Endothelial cell of umbilical vein (primary cell): ENCODE measurements around the gene OR10X1. TPM values are rescaled to one million over a fixed set of nuclear protein-coding genes. Genes with fewer than 3 reads are reported as not detected.

Experiments
- BruUV-seq: library from RNA; stranded (reverse); fragments of 400-500 nt; replicated peaks from 2 replicates; lab custom pipeline; 2021; lab: Mats Ljungman, UMichigan
- CTCF ChIA-PET: fragments of 300-600, 350-600 bp; sonication (Branson Sonifier 250); formaldehyde crosslinking; loops from one replicate; lab custom pipeline; 2021; ENCODE audit warnings: antibody characterized with exemption, inconsistent platforms; lab: Charles Lee
- POLR2A ChIA-PET: fragments of 300-600, 350-600 bp; sonication (Branson Sonifier 250); formaldehyde crosslinking; loops from one replicate; lab custom pipeline; 2021; ENCODE audit warnings: antibody characterized with exemption, inconsistent platforms; lab: Charles Lee
- DNase-seq: peaks from one replicate; pipeline ENCODE4 v3.0.0-alpha.2; 2011; ENCODE audit warnings: low read depth, low spot score
- FAIRE-seq: peaks from 2 replicates; lab custom pipeline; 2011; peaks lifted over from hg19 to GRCh38; lab: Jason Lieb, UNC
- H2AFZ ChIP-seq: 2 replicates; pipeline ENCODE4 v1.6.0; 2012; ENCODE audit warnings: low read depth, low read length, control low read depth, inconsistent platforms
- H3K27ac ChIP-seq: 2 replicates; pipeline ENCODE4 v1.5.1; 2011; ENCODE audit warnings: low read depth, mild to moderate bottlenecking, control low read depth, low read length, moderate library complexity; ENCODE audit not compliant: insufficient read depth
- H3K27me3 ChIP-seq, 2 experiments: 2 replicates each; pipeline versions ENCODE4 v1.6.0 to v1.6.1; 2011; ENCODE audit warnings: low read length in 2 of 2, mixed read lengths in 1 of 2; ENCODE audit not compliant: control insufficient read depth in 2 of 2, insufficient read depth in 2 of 2
- H3K36me3 ChIP-seq, 2 experiments: 2 replicates in 1 of 2; 3 replicates in 1 of 2; pipeline ENCODE4 v1.5.1; 2011; ENCODE audit warnings: low read length in 2 of 2, mild to moderate bottlenecking in 1 of 2, moderate library complexity in 1 of 2; ENCODE audit not compliant: control insufficient read depth in 2 of 2, insufficient read depth in 2 of 2; ENCODE audit errors: extremely low read depth in 1 of 2
- H3K4me1 ChIP-seq: 3 replicates; pipeline ENCODE4 v1.5.1; 2011; ENCODE audit warnings: mild to moderate bottlenecking, low read length; ENCODE audit not compliant: control insufficient read depth, insufficient read depth; ENCODE audit errors: extremely low read depth
- H3K4me2 ChIP-seq: 2 replicates; pipeline ENCODE4 v1.6.1; 2011; ENCODE audit warnings: low read length, control low read depth, mixed read lengths; ENCODE audit not compliant: insufficient read depth
- H3K4me3 ChIP-seq, 3 experiments: fragments of 200-600 bp in 1 of 3; sonication (generic), shearing (Covaris generic) in 1 of 3; replicated peaks in 1 of 3; 2 replicates each; pipeline ENCODE4 v1.5.1; 2011 to 2016; ENCODE audit warnings: control low read depth in 3 of 3, low read length in 3 of 3, mild to moderate bottlenecking in 2 of 3, inconsistent platforms in 1 of 3, low read depth in 1 of 3, moderate library complexity in 1 of 3; ENCODE audit not compliant: insufficient read depth in 1 of 3
- H3K79me2 ChIP-seq: 2 replicates; pipeline ENCODE4 v1.6.0; 2012; ENCODE audit warnings: low read length, inconsistent platforms; ENCODE audit not compliant: control insufficient read depth, insufficient read depth
- H3K9ac ChIP-seq: replicated peaks from 2 replicates; pipeline ENCODE3; 2011; ENCODE audit warnings: low read length, control low read depth; ENCODE audit not compliant: insufficient read depth; ENCODE audit errors: extremely low read depth
- H3K9me1 ChIP-seq: replicated peaks from 3 replicates; pipeline ENCODE4 v1.6.0; 2011; ENCODE audit warnings: mild to moderate bottlenecking, low read length; ENCODE audit not compliant: control insufficient read depth, insufficient read depth; ENCODE audit errors: extremely low read depth
- H3K9me3 ChIP-seq: replicated peaks from 2 replicates; pipeline ENCODE4 v1.5.1; 2012; ENCODE audit warnings: low read length, inconsistent platforms; ENCODE audit not compliant: control insufficient read depth, insufficient read depth
- H4K20me1 ChIP-seq: replicated peaks from 2 replicates; pipeline ENCODE3; 2011; ENCODE audit warnings: mild to moderate bottlenecking, low read length; ENCODE audit not compliant: control insufficient read depth, insufficient read depth; ENCODE audit errors: extremely low read depth
- EZH2 ChIP-seq: IDR thresholded peaks from 2 replicates; pipeline ENCODE4 v1.6.1; 2012; ENCODE audit warnings: borderline replicate concordance, low read depth, mild to moderate bottlenecking, moderate library complexity, low read length, inconsistent platforms; ENCODE audit not compliant: severe bottlenecking
- FOS ChIP-seq: IDR thresholded peaks from 2 replicates; pipeline ENCODE4 v1.6.1; 2011; ENCODE audit warnings: mild to moderate bottlenecking, low read length, moderate library complexity, borderline replicate concordance; ENCODE audit not compliant: insufficient read depth
- GATA2 ChIP-seq: IDR thresholded peaks from 2 replicates; pipeline ENCODE4 v1.7.0; 2011; ENCODE audit warnings: low read depth, mild to moderate bottlenecking, moderate library complexity, mixed read lengths, low read length; ENCODE audit not compliant: insufficient read length, insufficient read depth
- JUN ChIP-seq: IDR thresholded peaks from 2 replicates; pipeline ENCODE4 v1.6.1; 2011; ENCODE audit warnings: borderline replicate concordance, low read depth; ENCODE audit not compliant: insufficient read length, insufficient read depth
- MYC ChIP-seq: IDR thresholded peaks from one replicate; pipeline ENCODE4 v1.6.1; 2011; ENCODE audit warnings: mild to moderate bottlenecking, low read depth, low read length
- POLR2A ChIP-seq: IDR thresholded peaks from 2 replicates; pipeline ENCODE4 v1.6.1; 2012; ENCODE audit warnings: low read depth, mild to moderate bottlenecking, control low read depth, low read length
- POLR2AphosphoS5 ChIP-seq: IDR thresholded peaks from 2 replicates; pipeline ENCODE4 v1.6.1; 2012; ENCODE audit warnings: low read depth, mild to moderate bottlenecking, control low read depth, low read length, moderate library complexity; ENCODE audit not compliant: insufficient read depth
- dilution Hi-C: fragments of 300-500 bp; cut with MboI; formaldehyde crosslinking; loops from one replicate; pipeline ENCODE4 v1.15.0; 2019; ENCODE audit warnings: low sequenced_read_pairs; ENCODE audit not compliant: extremely low pct_ligation_motif_present
- intact Hi-C: fragments of 100-400 bp; cut with micrococcal nuclease; formaldehyde crosslinking; loops from one replicate; pipeline ENCODE4 v1.10.0; 2022
- polyA plus RNA-seq, 4 experiments: library from polyadenylated mRNA; depleted of rRNA in 3 of 4; stranded (reverse) in 3 of 4; unstranded in 1 of 4; fragments of >200 nt; gene quantifications; 2 replicates each; pipeline versions ENCODE4 v1.2.1 to v1.2.3, GENCODE V29; 2011 to 2012; ENCODE audit warnings: missing spikeins in 1 of 4
- total RNA-seq: library from RNA; stranded (reverse); gene quantifications from 2 replicates; pipeline ENCODE4 v1.2.3, GENCODE V29; 2021
- TF ChIP-seq, protein P1 (sequence below), 2 donors: IDR thresholded peaks; 1 replicate in 1 of 2; 2 replicates in 1 of 2; pipeline ENCODE4 v1.5.1; 2011; ENCODE audit warnings: low read length in 2 of 2, mild to moderate bottlenecking in 2 of 2, moderate library complexity in 2 of 2, control low read depth in 1 of 2, inconsistent platforms in 1 of 2, low read depth in 1 of 2; ENCODE audit not compliant: insufficient read depth in 1 of 2; ENCODE audit errors: extremely low read depth in 1 of 2
- TF ChIP-seq, protein P2 (sequence below): IDR thresholded peaks from 2 replicates; pipeline ENCODE4 v1.6.1; 2011; ENCODE audit not compliant: insufficient read depth, insufficient read length

OR10X1 gene
- total and polyA plus RNA-seq, 2 donors (not counting 3 experiments of a cell fraction or from before 2014, with no cell fraction given), result not detected

DNA sequence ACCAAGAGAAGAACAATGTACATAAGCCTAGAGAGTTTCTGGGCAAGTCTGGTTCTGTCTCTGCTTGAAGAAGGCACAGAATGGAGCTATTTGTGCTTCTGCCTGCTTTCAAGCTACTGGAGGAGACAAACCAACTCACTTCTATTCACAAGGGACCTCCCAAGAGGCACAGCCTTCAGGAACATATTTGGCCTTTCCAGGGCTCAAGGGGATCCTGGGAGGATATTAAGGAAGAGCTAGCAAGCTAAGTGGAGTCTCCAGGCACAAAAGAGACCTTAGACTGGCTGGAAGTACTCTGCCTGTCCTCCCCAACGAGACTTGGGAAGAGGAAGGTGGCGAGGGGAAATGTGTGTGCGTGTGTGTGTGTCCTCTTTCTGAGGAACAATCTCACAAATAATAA lies 25.3 kb downstream of the OR10X1 start, which contains the start of gene OR6Y1:
TSS of gene OR6Y1 (minus strand) at position 54 of the 400 bp plus-strand sequence. CDS start 6,300 bp downstream, outside the sequence.
- DNase-seq, result no peak
- TF ChIP-seq JUN (no peak), MYC (no peak), EZH2 (no peak), FOS (no peak), GATA2 (no peak), POLR2AphosphoS5 (no peak), POLR2A (no peak)
- TF ChIP-seq, protein P1, sequence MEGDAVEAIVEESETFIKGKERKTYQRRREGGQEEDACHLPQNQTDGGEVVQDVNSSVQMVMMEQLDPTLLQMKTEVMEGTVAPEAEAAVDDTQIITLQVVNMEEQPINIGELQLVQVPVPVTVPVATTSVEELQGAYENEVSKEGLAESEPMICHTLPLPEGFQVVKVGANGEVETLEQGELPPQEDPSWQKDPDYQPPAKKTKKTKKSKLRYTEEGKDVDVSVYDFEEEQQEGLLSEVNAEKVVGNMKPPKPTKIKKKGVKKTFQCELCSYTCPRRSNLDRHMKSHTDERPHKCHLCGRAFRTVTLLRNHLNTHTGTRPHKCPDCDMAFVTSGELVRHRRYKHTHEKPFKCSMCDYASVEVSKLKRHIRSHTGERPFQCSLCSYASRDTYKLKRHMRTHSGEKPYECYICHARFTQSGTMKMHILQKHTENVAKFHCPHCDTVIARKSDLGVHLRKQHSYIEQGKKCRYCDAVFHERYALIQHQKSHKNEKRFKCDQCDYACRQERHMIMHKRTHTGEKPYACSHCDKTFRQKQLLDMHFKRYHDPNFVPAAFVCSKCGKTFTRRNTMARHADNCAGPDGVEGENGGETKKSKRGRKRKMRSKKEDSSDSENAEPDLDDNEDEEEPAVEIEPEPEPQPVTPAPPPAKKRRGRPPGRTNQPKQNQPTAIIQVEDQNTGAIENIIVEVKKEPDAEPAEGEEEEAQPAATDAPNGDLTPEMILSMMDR (IDR thresholded peaks at IDR 0.05; ENCODE audit: extremely low read depth in 1 of 2, insufficient read depth in 1 of 2, low read depth in 1 of 2, low read length in 2 of 2), result no peak
- TF ChIP-seq, protein P2, sequence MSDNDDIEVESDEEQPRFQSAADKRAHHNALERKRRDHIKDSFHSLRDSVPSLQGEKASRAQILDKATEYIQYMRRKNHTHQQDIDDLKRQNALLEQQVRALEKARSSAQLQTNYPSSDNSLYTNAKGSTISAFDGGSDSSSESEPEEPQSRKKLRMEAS, result no peak
- no peaks in the 10 kb centered on the region for H3K36me3 ChIP-seq
- ChIA-PET CTCF (no interaction called here), POLR2A (no interaction called here)
- H3K27me3 ChIP-seq, result no peaks in the 10 kb centered on the region
- no peaks in the 10 kb centered on the region for H3K4me1 ChIP-seq
- dilution Hi-C loops, result no loop called here
- H3K79me2 ChIP-seq, result no peaks in the 10 kb centered on the region
- no peaks in the 10 kb centered on the region for H3K9me3 ChIP-seq
- H3K4me2 ChIP-seq, result no peak within 1 kb of the TSS
- intact Hi-C loops, result no loop called here
- FAIRE-seq, result no peak
- no peak within 1 kb of the TSS for H2AFZ ChIP-seq
- no peak within 1 kb of the TSS for H3K27ac ChIP-seq
- H3K9ac ChIP-seq, result no peak within 1 kb of the TSS
- H3K9me1 ChIP-seq, result no peaks in the 10 kb centered on the region
- H4K20me1 ChIP-seq, result no peaks in the 10 kb centered on the region
- no TSS peak for BruUV-seq
- H3K4me3 ChIP-seq, result no peak within 1 kb of the TSS
